G401.6 (cell line): ENCODE measurements around the gene OSCAR.
"Not testable (repeated sequence)": the region's sequence is repeated elsewhere in the genome, so short reads cannot be mapped to it uniquely, and the experiment has no call there.

Experiments used
- FAIRE-seq: peaks from 2 replicates; lab custom pipeline; 2012; peaks lifted over from hg19 to GRCh38; lab: Jason Lieb, UNC

Gene OSCAR

DNA sequence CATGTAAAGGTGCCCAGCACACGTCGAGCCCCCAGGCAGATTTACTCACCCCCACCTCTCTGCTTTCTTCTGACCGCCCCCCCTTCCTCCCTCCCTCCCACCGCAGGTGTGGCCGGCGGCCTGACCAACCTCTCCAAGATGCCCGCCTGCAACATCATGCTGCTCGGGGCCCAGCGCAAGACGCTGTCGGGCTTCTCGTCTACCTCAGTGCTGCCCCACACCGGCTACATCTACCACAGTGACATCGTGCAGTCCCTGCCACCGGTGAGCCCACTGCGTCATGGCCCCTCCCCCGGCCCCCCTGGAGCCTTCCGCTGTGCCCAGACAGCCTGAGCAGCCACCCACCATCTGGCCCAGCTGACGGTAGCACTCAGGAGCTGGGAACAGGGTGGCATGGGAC is 23.8 kb upstream of the OSCAR start:
- no peak for FAIRE-seq

DNA sequence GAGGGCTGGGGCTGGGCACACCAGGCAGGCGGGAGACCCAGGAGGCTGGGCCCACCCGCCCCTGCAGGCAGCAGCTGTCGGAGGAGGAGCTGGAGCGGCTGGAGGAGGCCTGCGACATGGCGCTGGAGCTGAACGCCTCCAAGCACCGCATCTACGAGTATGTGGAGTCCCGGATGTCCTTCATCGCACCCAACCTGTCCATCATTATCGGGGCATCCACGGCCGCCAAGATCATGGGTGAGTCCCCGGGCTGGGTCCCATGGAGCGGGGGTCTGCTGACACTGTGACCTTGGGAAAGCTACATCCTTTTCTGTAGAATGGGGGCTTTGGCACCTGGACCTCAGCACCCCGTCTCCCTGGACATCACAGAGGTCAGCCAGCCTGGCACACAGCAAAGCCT is 23.1 kb upstream of the OSCAR start:
- FAIRE-seq: no peak

DNA sequence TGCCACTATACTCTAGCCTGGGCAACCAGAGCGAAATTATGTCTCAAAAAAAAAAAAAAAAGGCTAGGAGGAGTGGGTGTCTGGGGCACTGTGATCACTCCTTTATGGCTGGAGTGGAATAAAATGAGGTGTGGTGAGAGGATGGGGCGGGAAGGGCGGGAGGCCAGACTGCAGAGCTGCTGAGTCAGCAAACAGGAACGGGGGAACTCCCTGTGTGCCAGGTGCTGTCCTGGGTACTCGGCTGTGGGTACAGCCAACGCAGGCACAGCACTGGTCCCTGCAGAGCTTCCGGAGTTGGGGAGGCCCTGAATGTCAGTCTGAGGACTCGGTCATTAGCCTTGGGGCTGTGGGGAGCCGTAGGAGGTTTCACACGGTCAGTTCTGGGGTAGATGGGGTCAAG is 20.7 kb upstream of the OSCAR start:
- FAIRE-seq: no peak

DNA sequence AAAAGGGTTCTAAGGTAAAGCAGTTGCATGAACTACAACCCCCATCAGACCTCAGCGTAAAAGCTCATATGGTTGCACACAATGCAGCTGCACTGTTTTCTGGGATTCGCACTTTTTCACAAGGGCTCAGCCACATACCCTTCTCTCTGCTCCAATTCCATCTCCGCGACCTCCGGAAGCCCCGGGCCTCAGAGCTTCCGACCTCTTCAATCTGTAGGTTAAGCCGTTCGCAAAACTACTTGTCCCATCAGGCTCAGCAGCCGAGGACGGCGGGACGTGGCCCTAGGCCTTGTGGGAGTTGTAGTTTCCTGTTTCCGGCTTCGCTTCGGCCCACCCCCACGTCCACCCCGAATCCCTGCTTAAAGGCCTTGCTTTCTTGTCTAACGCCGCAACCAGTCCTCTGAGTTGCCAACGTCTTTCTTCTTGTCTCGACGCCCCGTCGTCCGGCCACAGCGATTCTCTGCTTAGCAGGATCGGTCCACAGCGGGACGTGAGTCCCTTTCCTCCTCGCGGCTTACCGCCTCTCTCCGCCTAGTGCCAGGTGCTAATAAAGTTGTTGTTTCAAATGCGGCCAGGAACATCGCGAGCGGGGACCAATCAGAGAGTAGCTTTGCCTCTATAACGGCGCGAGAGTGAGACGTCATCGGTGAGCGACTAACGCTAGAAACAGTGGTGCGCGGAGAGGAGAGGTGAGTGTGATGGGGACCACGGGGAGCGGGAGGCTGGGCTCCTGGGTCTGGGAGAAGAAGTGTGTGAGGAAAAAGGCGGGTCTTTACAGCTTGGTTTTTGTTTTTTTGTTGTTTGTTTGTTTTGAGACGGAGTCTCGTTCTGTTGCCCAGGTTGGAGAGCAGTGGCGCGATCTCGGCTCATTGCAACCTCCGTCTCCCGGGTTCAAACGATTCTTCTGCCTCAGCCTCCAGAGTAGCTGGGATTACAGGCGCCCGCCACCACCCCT is 14.8 kb upstream of the OSCAR start, which contains the start of the genes PRPF31 and TFPT:
Gene PRPF31 (plus strand): TSS at position 646 of the 955 bp plus-strand sequence. CDS start 2,525 bp downstream, outside the sequence.
Gene TFPT (minus strand): TSS at position 549 of the 955 bp plus-strand sequence. CDS start 388 bp downstream, at position 161.
- FAIRE-seq: peak; percentile 91

DNA sequence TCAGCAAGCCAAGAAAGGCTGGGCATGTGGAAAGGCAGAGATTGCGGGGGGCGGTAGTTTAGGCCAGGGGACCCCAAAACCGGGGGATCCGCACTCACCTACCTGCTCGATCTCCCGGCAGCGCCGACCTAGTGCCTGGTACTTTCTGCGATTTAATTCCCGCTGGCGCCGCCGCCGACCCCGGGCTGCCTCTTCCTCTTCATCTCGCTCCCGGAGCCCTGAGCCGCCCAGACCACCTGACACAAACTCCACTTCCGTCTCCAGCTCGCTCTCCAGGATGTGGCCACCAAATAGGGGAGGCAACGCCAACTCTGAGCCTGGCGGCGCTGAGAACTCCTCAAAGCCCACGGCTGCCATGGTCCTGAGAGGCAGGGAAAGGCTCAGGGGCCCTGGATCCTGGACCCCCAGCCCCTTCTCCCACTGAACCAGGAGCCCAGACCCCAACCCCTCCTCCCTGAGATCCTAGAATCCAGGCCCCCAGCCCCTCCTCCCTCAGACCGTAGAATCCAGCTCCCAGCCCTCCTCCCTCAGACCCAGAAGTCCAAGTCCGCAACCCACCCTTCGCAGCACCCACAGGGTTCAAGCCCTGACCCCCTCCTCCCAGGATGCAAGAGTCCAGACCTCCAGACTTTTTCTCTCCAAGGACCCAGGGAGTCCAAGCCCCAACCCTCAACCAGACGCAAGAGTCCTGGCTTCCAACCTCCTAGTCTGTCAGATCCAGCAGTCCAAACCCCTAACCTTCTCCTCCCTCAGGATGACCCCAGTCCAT is 13.9 kb upstream of the OSCAR start:
- no peak for FAIRE-seq

DNA sequence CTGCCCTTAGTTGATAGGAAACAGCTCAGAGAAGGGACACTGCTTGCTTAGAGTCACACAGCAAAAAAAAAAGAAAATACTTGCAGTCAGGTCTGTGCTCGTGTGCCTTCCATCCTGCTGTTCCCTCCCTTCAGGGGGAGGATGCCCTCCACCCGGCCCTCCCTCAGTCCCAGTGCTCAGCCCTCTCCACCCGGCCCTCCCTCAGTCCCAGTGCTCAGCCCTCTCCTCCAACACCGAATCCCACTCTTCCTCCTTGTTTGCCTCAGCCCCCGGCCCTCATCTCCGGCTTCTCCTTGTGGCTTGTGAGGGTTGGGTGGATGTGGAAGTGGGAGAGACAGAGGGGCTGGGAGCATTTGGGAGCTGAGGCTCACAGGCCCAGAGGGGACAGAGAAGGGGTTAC is 9.0 kb upstream of the OSCAR start:
- FAIRE-seq: no peak

DNA sequence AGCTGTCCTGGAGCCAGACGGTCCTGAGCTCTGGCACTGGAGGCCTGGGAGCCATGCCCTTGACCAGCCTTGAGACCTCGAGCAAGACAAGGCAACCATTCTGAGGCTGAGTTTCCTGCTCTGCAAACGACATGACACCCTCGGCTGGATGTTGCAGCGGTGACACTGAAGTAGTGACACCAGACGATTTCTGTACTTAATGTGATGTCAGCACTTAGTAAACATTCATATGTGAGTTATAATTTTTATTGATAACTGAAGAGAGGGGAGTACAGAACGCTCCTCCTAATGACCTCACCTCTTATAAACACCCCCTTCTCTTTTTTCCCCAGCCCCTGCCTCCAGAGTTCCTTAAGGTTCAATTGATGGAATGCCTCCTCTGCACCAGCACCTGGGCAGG is 7.9 kb upstream of the OSCAR start:
- no peak for FAIRE-seq

DNA sequence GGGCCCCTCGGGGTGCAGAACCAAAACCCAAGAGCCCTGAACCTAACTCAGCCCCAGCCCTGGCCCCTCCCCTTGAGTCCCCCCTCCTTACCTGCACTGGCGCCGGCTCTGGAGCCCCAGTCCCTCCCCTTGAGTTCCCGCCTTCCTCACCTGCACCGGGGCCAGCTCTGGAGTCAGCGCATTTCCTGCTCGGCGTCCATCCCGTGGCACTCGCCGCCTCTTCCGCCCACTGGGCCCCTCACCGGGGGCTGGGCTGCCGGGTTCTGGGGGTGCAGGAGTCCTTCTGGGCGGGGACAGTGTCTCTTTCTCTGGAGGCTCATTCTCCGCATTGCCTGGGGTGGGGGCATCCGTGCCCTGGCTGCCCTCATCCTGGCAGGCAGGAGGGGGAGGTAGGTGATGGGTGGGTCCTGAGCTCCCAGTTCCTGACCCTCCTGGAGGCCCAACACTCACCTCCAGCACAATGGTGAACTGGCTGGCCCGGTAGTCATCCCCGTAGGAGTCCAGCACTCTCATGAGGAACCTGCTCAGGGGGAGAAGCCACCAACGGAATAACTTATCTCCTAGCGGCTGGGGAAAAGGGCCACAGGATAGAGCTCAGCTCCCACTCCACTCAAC is 7.4 kb upstream of the OSCAR start:
- no peak for FAIRE-seq

DNA sequence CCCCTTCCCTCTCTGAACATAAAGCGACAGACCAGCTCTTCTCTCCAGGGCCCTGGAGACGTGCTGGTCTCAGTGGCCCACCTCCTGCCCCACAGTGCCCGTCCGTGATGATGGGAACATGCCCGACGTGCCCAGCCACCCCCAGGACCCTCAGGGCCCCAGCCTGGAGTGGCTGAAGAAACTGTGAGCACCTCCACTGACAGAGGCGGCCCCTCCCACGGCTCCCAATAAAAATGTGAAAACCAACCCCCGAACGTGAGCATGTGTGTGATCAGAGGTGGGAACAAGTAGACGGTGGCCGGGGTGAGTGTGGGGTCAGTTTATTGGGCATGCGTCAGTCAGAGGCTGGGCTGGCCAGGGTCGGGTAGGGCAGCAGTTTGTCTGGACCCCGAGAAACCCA is 6.1 kb upstream of the OSCAR start:
- no peak for FAIRE-seq

DNA sequence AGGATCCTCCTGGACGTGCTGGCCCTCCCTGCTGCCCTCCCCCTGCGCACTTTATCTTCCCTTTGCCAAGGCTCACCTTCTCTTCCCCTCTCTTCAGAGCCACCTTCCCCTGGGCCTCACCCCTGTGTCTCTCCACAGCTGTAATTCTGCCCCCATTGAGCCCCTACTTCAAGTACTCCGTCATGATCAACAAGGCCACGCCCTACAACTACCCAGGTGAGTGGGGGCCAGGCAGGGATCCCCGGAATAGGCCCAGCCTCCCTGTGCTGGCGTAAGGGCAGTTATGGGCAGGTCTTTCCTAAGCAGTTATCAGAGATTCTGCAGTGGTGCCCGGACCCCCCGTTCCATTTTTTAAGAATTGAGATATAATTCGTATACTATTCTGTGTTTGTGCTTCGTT is 5.2 kb upstream of the OSCAR start:
- FAIRE-seq: no peak

DNA sequence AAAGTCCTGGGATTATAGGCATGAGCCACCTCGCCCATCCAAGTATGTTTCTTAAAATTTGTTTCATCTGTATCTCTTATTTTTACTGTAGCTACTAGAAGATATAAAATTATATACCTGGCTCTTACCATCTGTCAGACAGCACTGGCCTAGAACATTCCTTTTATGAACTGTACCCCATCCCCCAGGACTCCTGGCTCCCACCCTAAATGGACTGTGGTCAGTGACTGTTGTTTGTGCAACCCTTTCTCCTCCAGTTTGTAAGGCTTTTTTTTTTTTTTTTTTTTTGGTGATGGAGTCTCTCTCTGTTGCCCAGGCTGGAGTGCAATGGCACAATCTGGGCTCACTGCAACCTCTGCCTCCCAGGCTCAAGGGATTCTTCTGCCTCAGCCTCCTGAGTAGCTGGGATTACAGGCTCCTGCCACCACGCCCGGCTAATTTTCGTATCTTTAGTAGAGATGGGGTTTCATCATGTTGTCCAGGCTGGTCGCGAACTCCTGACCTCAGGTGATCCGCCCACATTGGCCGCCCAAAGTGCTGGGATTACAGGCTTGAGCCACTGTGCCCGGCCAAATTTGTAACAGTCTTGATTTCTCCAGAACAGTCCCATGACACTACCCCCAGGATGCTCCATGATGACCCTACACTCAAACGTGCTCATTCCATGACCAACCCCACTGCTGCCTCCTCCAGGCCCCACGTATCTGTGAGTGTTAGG is 4.6 kb upstream of the OSCAR start:
- FAIRE-seq: no peak

DNA sequence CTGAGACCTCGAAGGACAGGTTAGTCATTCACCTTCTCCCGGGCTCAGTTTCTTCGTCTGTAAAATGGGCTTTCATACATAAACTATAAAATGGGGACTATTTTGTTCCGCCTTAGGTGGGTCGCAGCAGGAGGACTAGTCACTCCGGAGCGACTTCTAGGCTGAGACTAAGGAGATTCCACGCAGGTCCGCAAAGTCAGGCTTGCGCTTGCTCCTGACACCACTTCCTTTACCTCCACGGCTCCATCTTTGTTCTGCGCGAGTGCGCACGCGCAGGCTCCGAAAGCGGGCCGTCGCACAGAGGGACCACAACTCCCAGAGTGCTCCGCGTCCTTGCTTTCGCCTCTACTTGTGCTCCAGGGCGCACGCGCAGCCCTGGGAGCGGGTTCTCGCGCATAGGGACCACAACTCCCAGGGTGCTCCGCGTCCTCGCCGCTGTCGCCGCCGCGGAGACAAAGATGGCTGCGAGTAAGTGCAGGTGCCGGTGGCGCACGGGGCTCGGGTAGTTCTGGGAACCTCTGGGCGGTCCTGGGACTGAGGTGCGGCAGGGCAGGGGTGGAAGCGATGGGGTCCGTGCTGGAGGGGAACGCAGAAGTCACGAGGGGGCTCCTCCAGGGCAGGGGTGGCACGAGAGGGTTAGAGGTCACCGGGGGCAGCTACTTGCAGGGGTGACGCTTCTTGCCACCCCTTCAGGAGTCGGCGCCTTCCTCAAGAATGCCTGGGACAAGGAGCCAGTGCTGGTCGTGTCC is 2.0 kb upstream of the OSCAR start, which contains the start of gene NDUFA3:
Gene NDUFA3 (plus strand): TSS at position 435 of the 749 bp plus-strand sequence. CDS start 24 bp downstream, at position 459.
- FAIRE-seq: peak; percentile 97

DNA sequence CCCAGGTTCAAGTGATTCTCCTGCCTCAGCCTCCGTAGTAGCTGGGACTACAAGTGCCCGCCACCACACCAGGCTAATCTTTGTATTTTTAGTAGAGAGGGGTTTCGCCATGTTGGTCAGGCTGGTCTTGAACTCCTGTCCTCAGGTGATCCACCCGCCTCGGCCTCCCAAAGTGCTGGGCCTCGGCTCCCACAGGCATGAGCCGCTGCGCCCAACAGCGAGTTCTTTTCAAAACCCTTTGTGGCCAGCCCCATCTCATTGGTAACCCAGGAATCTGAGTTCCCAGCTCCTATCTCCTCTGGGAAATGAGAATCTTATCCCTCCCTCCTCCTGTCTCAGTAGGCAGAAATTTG is 724 bp downstream of the OSCAR start:
- not testable (repeated sequence) for FAIRE-seq

DNA sequence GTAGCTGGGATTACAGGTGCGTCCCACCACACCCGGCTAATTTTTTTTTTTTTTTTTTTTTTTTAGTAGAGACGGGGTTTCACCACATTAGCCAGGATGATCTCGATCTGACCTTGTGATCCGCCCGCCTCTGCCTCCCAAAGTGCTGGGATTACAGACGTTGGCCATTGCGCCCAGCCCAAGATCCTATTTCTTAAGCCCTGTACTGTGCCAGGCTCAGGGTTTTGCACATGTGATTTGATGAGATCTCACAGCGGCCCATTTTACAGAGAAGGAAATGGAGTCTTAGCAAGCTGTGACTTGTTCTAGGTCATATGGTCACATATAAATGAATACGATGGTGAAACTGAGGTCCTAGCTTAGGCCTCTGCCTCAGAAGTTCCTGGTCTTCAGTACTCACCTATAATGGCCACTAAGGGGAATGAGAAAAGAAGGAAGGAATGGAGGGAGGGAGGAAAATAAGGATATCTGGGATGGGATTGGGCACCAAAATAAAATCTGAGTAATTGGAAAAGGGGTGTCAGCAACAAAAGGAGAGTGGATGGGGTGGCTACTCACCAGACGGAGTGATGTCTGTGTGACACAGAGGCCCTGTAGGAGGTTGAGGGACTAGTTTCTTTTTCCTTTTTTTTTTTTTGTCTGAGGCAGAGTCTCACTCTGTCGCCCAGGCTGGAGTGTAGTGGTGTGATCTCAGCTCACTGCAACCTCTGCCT is 1.3 kb downstream of the OSCAR start:
- no peak for FAIRE-seq

DNA sequence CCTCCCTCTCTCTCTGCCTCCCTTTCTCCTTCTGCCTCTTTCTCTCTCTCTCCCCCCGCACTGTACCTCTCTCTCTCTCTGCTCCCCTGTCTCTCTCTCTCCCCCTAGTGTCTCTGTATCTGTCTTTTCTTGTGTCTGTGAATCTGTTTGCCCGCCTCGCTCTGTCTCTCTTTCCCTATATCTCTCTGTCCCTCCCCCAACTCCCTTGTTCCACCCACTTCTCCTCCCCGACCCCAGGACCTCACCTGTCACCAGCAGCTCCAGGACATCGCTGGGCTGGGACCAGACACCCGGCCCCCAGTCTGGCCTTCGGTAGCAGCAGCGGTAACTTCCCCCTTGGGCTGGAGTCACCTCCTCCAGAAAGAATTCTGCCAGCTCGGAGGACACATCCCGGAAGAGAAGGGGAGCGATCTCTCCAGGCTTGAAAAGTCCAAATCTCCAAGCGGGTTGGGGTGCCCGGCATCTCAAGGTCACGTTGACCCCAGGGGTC is 3.9 kb downstream of the OSCAR start:
- FAIRE-seq: no peak

DNA sequence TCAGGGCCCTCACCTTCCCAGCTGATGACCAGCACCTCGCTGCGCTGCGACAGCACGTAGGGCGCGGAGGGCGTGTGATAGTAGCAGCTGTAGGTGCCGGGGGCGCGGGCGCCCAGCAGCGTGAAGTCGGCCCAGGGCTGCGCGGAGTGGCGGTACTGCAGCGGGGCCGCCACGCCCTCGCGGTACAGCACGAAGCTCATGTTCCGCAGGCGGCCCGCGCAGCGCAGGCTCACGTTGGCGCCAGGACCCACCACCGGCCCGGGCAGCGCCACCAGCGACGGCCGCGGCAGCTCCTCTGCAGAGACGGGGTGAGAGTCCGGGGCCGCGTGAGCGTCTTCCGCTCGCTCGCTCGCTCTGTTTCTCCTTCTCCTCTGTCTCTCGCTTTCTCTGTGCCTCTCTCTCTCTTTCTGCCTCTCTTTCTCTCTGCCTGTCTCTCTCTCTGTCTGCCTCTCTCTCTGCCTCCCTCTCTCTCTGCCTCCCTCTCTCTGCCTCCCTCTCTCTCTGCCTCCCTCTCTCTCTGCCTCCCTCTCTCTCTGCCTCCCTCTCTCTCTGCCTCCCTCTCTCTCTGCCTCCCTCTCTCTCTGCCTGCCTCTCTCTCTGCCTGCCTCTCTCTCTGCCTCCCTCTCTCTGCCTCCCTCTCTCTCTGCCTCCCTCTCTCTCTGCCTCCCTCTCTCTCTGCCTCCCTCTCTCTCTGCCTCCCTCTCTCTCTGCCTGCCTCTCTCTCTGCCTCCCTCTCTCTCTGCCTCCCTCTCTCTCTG is 4.6 kb downstream of the OSCAR start:
- FAIRE-seq: not testable (repeated sequence)

DNA sequence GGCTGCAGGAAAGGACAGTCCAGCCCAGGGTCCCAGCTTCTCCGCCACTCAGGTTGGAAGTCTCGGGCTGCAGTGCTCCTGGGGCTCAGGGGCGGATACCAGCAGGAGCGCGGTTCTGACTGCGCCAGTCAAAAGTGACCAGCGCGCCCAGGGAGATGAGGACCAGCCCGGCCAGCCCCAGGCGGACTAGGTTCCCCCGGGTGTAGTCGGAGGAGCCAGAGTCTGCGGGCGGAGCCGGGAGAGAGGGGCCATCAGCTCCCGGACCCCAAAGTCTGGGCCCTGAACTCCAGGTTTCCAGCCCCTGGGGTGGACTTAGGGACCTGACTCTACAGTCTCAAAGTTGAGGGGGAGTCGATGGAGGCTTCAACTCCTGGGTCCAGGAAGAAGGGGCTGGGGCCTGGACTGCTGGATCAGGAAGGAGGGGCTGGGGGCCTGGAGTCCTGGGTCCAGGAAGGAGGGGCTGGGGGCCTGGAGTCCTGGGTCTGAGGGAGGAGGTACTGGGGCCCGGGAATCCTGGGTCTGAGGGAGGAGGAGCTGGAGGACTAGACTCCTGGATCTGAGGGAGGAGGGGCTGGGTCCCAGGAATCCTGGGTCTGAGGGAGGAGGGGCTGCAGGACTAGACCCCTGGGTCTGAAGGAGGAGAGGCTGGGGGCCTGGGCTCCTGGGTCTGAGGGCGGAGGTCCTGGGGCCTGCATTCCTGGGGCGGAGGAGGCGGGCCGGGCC is 5.3 kb downstream of the OSCAR start:
- no peak for FAIRE-seq

DNA sequence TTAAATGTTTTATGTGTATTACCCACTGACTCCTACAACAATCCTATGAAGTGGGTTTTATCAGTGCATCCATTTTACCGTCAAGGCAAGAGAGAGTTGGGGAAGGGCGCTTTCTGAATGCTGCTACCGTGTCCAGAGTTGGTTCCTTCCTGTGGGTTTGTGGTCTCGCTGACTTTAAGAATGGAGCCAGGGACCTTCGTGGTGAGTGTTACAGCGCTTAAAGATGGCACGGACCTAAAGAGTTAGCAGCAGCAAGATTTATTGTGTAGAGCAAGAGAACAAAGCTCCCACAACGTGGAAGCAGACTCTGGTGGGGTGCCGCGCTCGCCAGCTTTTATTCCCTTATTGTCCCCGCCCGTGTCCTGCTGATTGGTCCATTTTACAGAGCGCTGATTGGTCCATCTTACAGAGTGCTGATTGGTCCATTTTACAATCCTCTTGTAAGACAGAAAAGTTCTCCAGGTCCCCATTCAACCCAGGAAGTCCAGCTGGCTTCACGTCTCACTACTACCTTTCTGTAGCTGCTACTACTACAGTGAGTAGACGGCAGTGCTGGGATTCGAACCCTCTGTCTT is 6.1 kb downstream of the OSCAR start:
- FAIRE-seq: no peak

DNA sequence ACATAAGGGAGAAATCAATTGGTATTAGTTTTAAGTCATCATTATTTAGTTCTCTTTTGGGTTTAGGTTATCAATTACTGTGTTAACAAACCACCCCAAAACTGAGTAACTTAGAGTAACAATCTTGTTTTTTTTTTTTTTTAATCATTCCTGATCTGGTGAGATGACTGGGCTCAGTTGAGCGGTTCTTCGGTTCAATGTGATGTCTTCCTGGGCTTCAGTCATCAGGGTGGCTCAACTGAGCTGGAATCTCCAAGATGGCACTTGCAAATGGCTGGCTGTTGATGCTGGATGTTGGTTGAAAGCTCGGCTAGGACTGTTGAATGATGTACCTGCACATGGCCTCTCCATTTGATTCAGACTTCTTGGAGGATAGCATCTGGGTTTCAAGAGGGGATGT is 16.2 kb downstream of the OSCAR start:
- FAIRE-seq: no peak
